ENCODE results near the gene CST9L. TPM values are rescaled to one million over a fixed set of nuclear protein-coding genes. Genes with fewer than 3 reads are reported as not detected.

The CST9L gene
- polyA plus RNA-seq, 1 experiment: not detected

- no peak overlapping the region for H3K4me3 ChIP-seq (ENCODE audit: low read depth, low read length)
- CTCF ChIA-PET: interaction anchor here (0.7 to 1.5 kb wide), 3 partner anchors 11 to 31 kb away, joined by 3 read pairs; no protein-coding TSS in a partner anchor
- POLR2A ChIA-PET: no interaction called here
- DNase-seq (ENCODE audit: low read depth): no peak
- TF ChIP-seq CTCF (IDR thresholded peaks at IDR 0.05; ENCODE audit: insufficient read depth, low read depth, low read length): no peak
- no peaks in the 10 kb centered on the region for H3K36me3 ChIP-seq (ENCODE audit: control insufficient read depth, insufficient read depth, low read length)
- no peaks in the 10 kb centered on the region for H3K27me3 ChIP-seq (ENCODE audit: control insufficient read depth, insufficient read depth, low read length)
Observed at GRCh38 chr20:23586735-23587525, 18.6 kb upstream of the CST9L start.

- CTCF ChIA-PET: interaction anchor here (0.8 to 1.9 kb wide), 4 partner anchors 17 to 144 kb away, joined by 3 to 7 read pairs (median 3); no protein-coding TSS in a partner anchor
- H3K4me3 ChIP-seq (ENCODE audit: low read depth, low read length): no peak overlapping the region
- TF ChIP-seq CTCF (IDR thresholded peaks at IDR 0.05; ENCODE audit: insufficient read depth, low read depth, low read length): no peak
- no peaks in the 10 kb centered on the region for H3K27me3 ChIP-seq (ENCODE audit: control insufficient read depth, insufficient read depth, low read length)
- no peak for DNase-seq (ENCODE audit: low read depth)
- no peaks in the 10 kb centered on the region for H3K36me3 ChIP-seq (ENCODE audit: control insufficient read depth, insufficient read depth, low read length)
- POLR2A ChIA-PET: no interaction called here
Observed at GRCh38 chr20:23585808-23586734, 17.8 kb upstream of the CST9L start.

GRCh38 chr20:23585449-23585807 is 17.1 kb upstream of the CST9L start:
- Histone ChIP-seq H3K4me3 (ENCODE audit: low read depth, low read length) (no peak overlapping the region), H3K27me3 (ENCODE audit: control insufficient read depth, insufficient read depth, low read length) (no peaks in the 10 kb centered on the region), H3K36me3 (ENCODE audit: control insufficient read depth, insufficient read depth, low read length) (no peaks in the 10 kb centered on the region)
- no peak for TF ChIP-seq CTCF (IDR thresholded peaks at IDR 0.05; ENCODE audit: insufficient read depth, low read depth, low read length)
- CTCF ChIA-PET: interaction anchor here (0.8 to 1.9 kb wide), 3 partner anchors 18 to 144 kb away, joined by 3 to 7 read pairs (median 3); no protein-coding TSS in a partner anchor
- DNase-seq (ENCODE audit: low read depth): no peak
- POLR2A ChIA-PET: no interaction called here

GRCh38 chr20:23584434-23585199 is 16.3 kb upstream of the CST9L start:
- H3K36me3 ChIP-seq (ENCODE audit: control insufficient read depth, insufficient read depth, low read length): no peaks in the 10 kb centered on the region
- DNase-seq (ENCODE audit: low read depth): no peak

More at GRCh38 chr20:23584434-23585199, 16.3 kb upstream of the CST9L start:
- CTCF ChIA-PET: interaction anchor here (0.8 to 1.9 kb wide), 2 partner anchors 20 to 143 kb away, joined by 3 to 7 read pairs; no protein-coding TSS in a partner anchor
- no peak for TF ChIP-seq CTCF (IDR thresholded peaks at IDR 0.05; ENCODE audit: insufficient read depth, low read depth, low read length)
- Histone ChIP-seq H3K27me3 (ENCODE audit: control insufficient read depth, insufficient read depth, low read length) (no peaks in the 10 kb centered on the region), H3K4me3 (ENCODE audit: low read depth, low read length) (no peak overlapping the region)
- POLR2A ChIA-PET: no interaction called here
